HG03521 (cell line): ENCODE results near the gene RPEL1.

Source experiments
- ATAC-seq: cut with Tn5 transposase; IDR thresholded peaks from one replicate; pipeline ENCODE4 v1.9.1; 2021; ENCODE audit warnings: mild to moderate bottlenecking, moderate library complexity; ENCODE audit not compliant: unreplicated experiment

RPEL1 gene

GRCh38 chr10:103278537-103278823, 32.8 kb downstream of the RPEL1 start:
- no peak for ATAC-seq

- no peak for ATAC-seq
These were observed 33.2 kb downstream of the RPEL1 start for GRCh38 chr10:103278862-103279298.

GRCh38 chr10:103280031-103280430, 34.3 kb downstream of the RPEL1 start:
- ATAC-seq: no peak

GRCh38 chr10:103280506-103280905, 34.8 kb downstream of the RPEL1 start:
- no peak for ATAC-seq

GRCh38 chr10:103281753-103282152, 36.1 kb downstream of the RPEL1 start:
- no peak for ATAC-seq

GRCh38 chr10:103282961-103283360, 37.3 kb downstream of the RPEL1 start:
- ATAC-seq: no peak

- no peak for ATAC-seq
These were observed 38.5 kb downstream of the RPEL1 start for GRCh38 chr10:103284170-103284569.

- ATAC-seq: no peak
These were observed 42.3 kb downstream of the RPEL1 start for GRCh38 chr10:103287992-103288391.

GRCh38 chr10:103291588-103291987, 45.9 kb downstream of the RPEL1 start:
- ATAC-seq: no peak

- no peak for ATAC-seq
These were observed 49.8 kb downstream of the RPEL1 start for GRCh38 chr10:103295374-103296015.
